Heart left ventricle (tissue), 16 donors: ENCODE measurements around the gene PEPD. TPM values are rescaled to one million over a fixed set of nuclear protein-coding genes. Genes with fewer than 3 reads are reported as not detected.

Source experiments
- ATAC-seq, 4 donors: fragments of 200-7000 bp; cut with Tn5 transposase; one replicate each; pipeline ENCODE4 v1.9.1; 2020 to 2022; ENCODE audit warnings: moderate library complexity in 4 of 4, mild to moderate bottlenecking in 3 of 4, moderate number of reproducible peaks in 1 of 4
- DNase-seq, 5 donors: peaks; one replicate each; pipeline ENCODE4 v3.0.0-alpha.2; 2020
- H3K27ac ChIP-seq, 12 donors: fragments of 200-600 bp; sonication (generic) in 4 of 12; one replicate each; pipeline versions ENCODE4 v1.5.0 to v1.8.0; 2016 to 2022; ENCODE audit warnings: mild to moderate bottlenecking in 2 of 12
- H3K27me3 ChIP-seq, 9 donors: fragments of 200-600 bp; sonication (generic) in 2 of 9; one replicate each; pipeline versions ENCODE4 v1.5.1 to v1.8.0; 2016 to 2022; ENCODE audit warnings: mild to moderate bottlenecking in 3 of 9
- H3K36me3 ChIP-seq, 9 donors: fragments of 200-600 bp; sonication (generic) in 2 of 9; one replicate each; pipeline versions ENCODE4 v1.5.0 to v1.8.0; 2018 to 2022; ENCODE audit warnings: mild to moderate bottlenecking in 2 of 9
- H3K4me1 ChIP-seq, 12 donors: fragments of 200-600 bp; sonication (generic) in 4 of 12; one replicate each; pipeline versions ENCODE4 v1.5.0 to v1.8.0; 2016 to 2022; ENCODE audit warnings: mild to moderate bottlenecking in 3 of 12
- H3K4me3 ChIP-seq, 12 donors: fragments of 200-600 bp; sonication (generic) in 4 of 12; one replicate each; pipeline versions ENCODE4 v1.5.0 to v1.8.0; 2017 to 2022; ENCODE audit warnings: mild to moderate bottlenecking in 9 of 12, moderate library complexity in 4 of 12
- H3K9me3 ChIP-seq, 12 donors: fragments of 200-600 bp; sonication (generic) in 4 of 12; one replicate each; pipeline versions ENCODE4 v1.5.0 to v1.8.0; 2016 to 2022; ENCODE audit warnings: mild to moderate bottlenecking in 1 of 12
- CTCF ChIP-seq, 12 donors: fragments of 200-600 bp; sonication (generic) in 4 of 12; IDR thresholded peaks; one replicate each; pipeline versions ENCODE4 v1.5.0 to v1.8.0; 2018 to 2022; ENCODE audit warnings: antibody characterized with exemption in 12 of 12, mild to moderate bottlenecking in 5 of 12
- POLR2A ChIP-seq, 2 donors: fragments of 450-650 bp; IDR thresholded peaks; one replicate each; pipeline ENCODE4 v1.6.1; 2017; ENCODE audit warnings: antibody characterized with exemption in 2 of 2, mild to moderate bottlenecking in 2 of 2, moderate library complexity in 2 of 2
- WGBS, 4 donors: extraction: QIAGEN DNeasy Blood & Tissue Kit in 2 of 4; methylation state at CpG; one replicate each; pipeline versions ENCODE4 v1.1.5 to v1.1.7; 2013 to 2018; 5-methylcytosine and 5-hydroxymethylcytosine counted together
- intact Hi-C, 10 donors: fragments of 100-400 bp; cut with DNase I; formaldehyde crosslinking; loops; one replicate each; pipeline versions ENCODE4 v1.11.1 to v1.14.2; 2022
- polyA plus RNA-seq, 2 donors: library from polyadenylated mRNA; stranded (reverse); fragments of 200-250 nt; gene quantifications; one replicate each; pipeline ENCODE4 v1.2.3, GENCODE V29; 2013
- total RNA-seq, 9 donors: library from RNA; depleted of rRNA in 2 of 9; stranded (reverse); fragments of >200 nt in 2 of 9; fragmentation: NEBNext Ultra II Directional in 3 of 9; extraction: Animal tissue kit (Norgen Biotek cat#: 25700) in 3 of 9; gene quantifications; one replicate each; pipeline versions ENCODE4 v1.1.0 to v1.2.4, GENCODE V29; 2016 to 2023
- donor health status: ischemic (EF 13 %, LVEDD 7.1; RV severe dilation, severe dysfunction).
- donor health status: healthy with polysubstance abuse.
- donor health status: DM: no; HTN: yes; CAD: no.
- donor health status: DM: no; HTN: no; CAD: no.
- donor health status: ischemic (EF 25% LVEDD 6.9; RV normal size, moderate dysfunction).
- donor health status: ischemic (EF 25% LVEDD 5.7; RV mildly dilated, moderate dysfunction).
- donor health status: healthy.
- donor health status: DM: yes; HTN: yes; CAD: no.
- donor health status: ischemic (EF 35%, LVEDD 5.7; RV mildly dilated, moderate dysfunction).
- donor health status: nonischemic (EF 11% LVEDD 7.7; RV severe dilation, severe dysfunction).
- donor health status: DM: yes; HTN: yes; CAD: no.
- donor health status: PGD.
- donor health status: ischemic (EF 29% LVEDD 5.4; RV normal size, mild dysfunction).
- donor health status: nonischemic (EF 23%, LVEDD 6.1; RV moderate dilation, normal function).

PEPD gene
- total and polyA plus RNA-seq, 11 donors, result 19.4 to 45.7 (median 29.9) TPM

DNA sequence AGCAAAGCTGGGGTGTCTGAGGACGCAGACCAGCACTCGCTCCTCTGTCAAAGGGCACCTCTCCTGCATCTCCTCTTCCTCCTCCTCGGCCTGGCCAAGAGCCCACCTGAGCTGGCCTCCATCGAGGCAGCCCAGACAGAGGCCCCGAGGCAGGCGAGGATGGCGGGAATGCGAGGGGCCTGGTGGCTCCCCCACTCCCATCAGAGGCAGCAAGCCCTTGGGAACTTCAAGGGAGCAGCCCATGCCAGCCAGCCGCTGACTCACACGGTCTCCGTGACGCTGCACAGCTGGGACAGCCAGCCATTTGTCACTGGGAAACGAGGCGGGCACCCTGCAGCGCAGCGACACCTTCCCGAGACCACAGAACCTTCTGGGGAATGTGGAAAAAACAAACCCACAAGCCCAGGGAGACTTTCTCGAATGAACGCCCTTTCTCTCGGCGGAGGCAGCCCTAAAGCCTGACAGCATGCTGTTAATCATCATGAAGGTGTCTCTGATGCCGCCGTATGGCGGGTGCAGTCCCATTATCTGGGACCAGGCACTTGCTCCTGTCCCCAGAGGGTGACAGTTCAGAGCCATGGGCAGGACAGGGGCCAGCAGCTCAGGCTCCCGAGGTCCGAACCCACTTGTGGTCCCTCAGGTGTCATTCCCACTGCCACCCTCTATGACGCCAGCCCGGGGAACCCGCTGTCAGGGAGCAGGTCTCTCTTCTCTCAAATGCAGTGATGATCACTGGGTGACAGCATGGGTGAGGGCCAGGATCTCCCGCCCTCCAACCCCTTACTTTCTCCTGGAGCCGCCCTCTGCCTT is 53.0 kb downstream of the PEPD start:
- TF ChIP-seq POLR2A (IDR thresholded peaks at IDR 0.05) (no peak), CTCF (IDR thresholded peaks at IDR 0.05) (no peak)
- H3K9me3 ChIP-seq, result no peaks in the 10 kb centered on the region
- no peak overlapping the region for H3K27ac ChIP-seq
- WGBS, 4 donors, result 84 to 87% (median 87%) methylated on average over 27 to 31 of the region's 31 CpGs
- H3K4me1 ChIP-seq, result peaks cover 0 to 20% (median 8%) of the 10 kb centered on the region in 12 donors
- H3K36me3 ChIP-seq, result peaks cover 0 to 7% (median under 1%) of the 10 kb centered on the region in 9 donors
- ATAC-seq (peak in 1 of 4 donors; percentile 45), DNase-seq (no peak)
- H3K4me3 ChIP-seq, result no peak overlapping the region
- intact Hi-C loops, result no loop called here
- no peaks in the 10 kb centered on the region for H3K27me3 ChIP-seq

GRCh38 chr19:33467851-33468250 is 53.7 kb downstream of the PEPD start:
- WGBS, 4 donors, result 90 to 95% (median 92%) methylated on average over 11 of the region's 11 CpGs

GRCh38 chr19:33465834-33466233 is 55.8 kb downstream of the PEPD start:
- intact Hi-C loops, result no loop called here
- H3K9me3 ChIP-seq, result no peaks in the 10 kb centered on the region
- peaks cover 0 to 28% (median 13%) of the 10 kb centered on the region in 9 donors for H3K36me3 ChIP-seq
- H3K27me3 ChIP-seq, result no peaks in the 10 kb centered on the region
- H3K4me3 ChIP-seq, result no peak overlapping the region
- peaks cover 0 to 20% (median 8%) of the 10 kb centered on the region in 12 donors for H3K4me1 ChIP-seq
- ATAC-seq (peak; percentile 65 to 89 (median 84)), DNase-seq (no peak)
- WGBS, 4 donors, result 29 to 50% (median 36%) methylated on average over 1 of the region's 1 CpG
- TF ChIP-seq CTCF (IDR thresholded peaks at IDR 0.05) (no peak), POLR2A (IDR thresholded peaks at IDR 0.05) (no peak)
- H3K27ac ChIP-seq, result peak overlapping the region in 5 of 12 donors; percentile 30 to 72 (median 54)

More at GRCh38 chr19:33467851-33468250, 53.7 kb downstream of the PEPD start:
- Histone ChIP-seq H3K4me3 (no peak overlapping the region), H3K4me1 (peaks cover 0 to 20% (median 8%) of the 10 kb centered on the region in 12 donors), H3K36me3 (peaks cover 0 to 14% (median 8%) of the 10 kb centered on the region in 9 donors), H3K9me3 (no peaks in the 10 kb centered on the region), H3K27me3 (no peaks in the 10 kb centered on the region), H3K27ac (no peak overlapping the region)
- ATAC-seq (no peak), DNase-seq (peak in 1 of 5 donors; percentile 3)
- intact Hi-C loops, result no loop called here
- TF ChIP-seq POLR2A (IDR thresholded peaks at IDR 0.05) (no peak), CTCF (IDR thresholded peaks at IDR 0.05) (no peak)

GRCh38 chr19:33465371-33465770 is 56.2 kb downstream of the PEPD start:
- peak in 1 of 4 donors; percentile 7 for ATAC-seq

More at GRCh38 chr19:33465371-33465770, 56.2 kb downstream of the PEPD start:
- peaks cover 0 to 20% (median 8%) of the 10 kb centered on the region in 12 donors for H3K4me1 ChIP-seq
- DNase-seq, result no peak
- peaks cover 0 to 28% (median 13%) of the 10 kb centered on the region in 9 donors for H3K36me3 ChIP-seq
- intact Hi-C loops, result no loop called here
- H3K27ac ChIP-seq, result peak overlapping the region in 3 of 12 donors; percentile 49 to 72 (median 54)
- H3K27me3 ChIP-seq, result no peaks in the 10 kb centered on the region
- no peaks in the 10 kb centered on the region for H3K9me3 ChIP-seq
- H3K4me3 ChIP-seq, result no peak overlapping the region
- TF ChIP-seq CTCF (IDR thresholded peaks at IDR 0.05), result no peak
- TF ChIP-seq POLR2A (IDR thresholded peaks at IDR 0.05), result no peak
- 90 to 94% (median 91%) methylated on average over 9 of the region's 9 CpGs for WGBS, 4 donors
